MM.1S (cell line): ENCODE measurements around the gene CD109.

Source experiments
- CTCF ChIP-seq: fragments of 300-600 bp; sonication (generic); IDR thresholded peaks from 2 replicates; pipeline ENCODE4 v1.5.1; 2016; ENCODE audit warnings: antibody characterized with exemption, low read length, mixed read lengths
- EZH2 ChIP-seq: fragments of 300-600 bp; sonication (generic); optimal IDR thresholded peaks from 2 replicates; pipeline ENCODE3; 2017; ENCODE audit warnings: low read depth, mild to moderate bottlenecking, antibody characterized with exemption, low read length, mixed read lengths
- EZH2phosphoT487 ChIP-seq: fragments of 300-600 bp; sonication (generic); IDR thresholded peaks from 2 replicates; pipeline ENCODE4 v1.6.1; 2018; ENCODE audit warnings: antibody characterized with exemption, low read length

DNA sequence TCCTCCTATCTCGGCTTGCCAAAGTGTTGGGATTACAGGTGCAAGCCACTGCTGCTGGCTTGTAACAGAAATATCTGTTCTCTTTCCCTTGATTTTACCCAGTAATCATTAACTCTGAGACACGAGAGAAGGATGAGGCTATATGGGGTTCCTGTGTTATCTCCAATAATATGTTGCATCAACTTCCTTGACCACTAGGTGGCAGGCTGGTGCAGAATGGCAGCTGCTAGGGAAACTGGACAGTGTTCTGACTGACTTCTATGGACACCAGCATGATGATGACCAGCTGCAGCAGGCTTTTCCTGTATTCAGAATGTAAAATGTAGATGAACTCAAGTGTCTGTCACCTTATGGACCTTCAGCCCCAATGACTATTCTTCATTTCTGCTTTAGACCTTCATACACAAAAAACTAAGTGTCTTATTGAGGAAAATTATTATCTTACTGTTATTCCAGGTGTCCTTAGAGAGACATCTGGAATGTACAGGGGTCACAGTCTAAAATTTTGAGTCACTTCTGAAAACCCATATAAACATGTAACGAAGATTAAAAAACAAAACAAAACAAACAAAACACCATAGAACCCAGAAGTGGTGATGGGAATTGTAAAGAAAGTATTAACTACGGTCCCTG, 20.4 kb upstream of the CD109 start:
- TF ChIP-seq CTCF (peak; percentile 89), EZH2 (no peak), EZH2phosphoT487 (no peak)
